SU-DHL-6 (cell line): ENCODE measurements around the gene CEP295NL.
"Not testable (repeated sequence)": the region's sequence is repeated elsewhere in the genome, so short reads cannot be mapped to it uniquely, and the experiment has no call there.

ENCODE experiments used
- H2AFZ ChIP-seq: fragments of 200-600 bp; sonication (generic); 2 replicates; pipeline ENCODE4 v1.6.1; 2014; ENCODE audit warnings: low read depth, mild to moderate bottlenecking, moderate library complexity, mixed read lengths, antibody characterized with exemption, low read length; ENCODE audit not compliant: severe bottlenecking
- H3F3A ChIP-seq: fragments of 200-600 bp; shearing (Covaris generic); 2 replicates; pipeline ENCODE4 v1.6.0; 2016; ENCODE audit warnings: antibody characterized with exemption, mild to moderate bottlenecking; ENCODE audit not compliant: insufficient read depth
- H3K27ac ChIP-seq: fragments of 200-600 bp; sonication (generic); 2 replicates; pipeline ENCODE4 v1.5.1; 2016; ENCODE audit warnings: low read depth, mild to moderate bottlenecking, low read length, moderate library complexity, mixed read lengths
- H3K27me3 ChIP-seq: fragments of 200-600 bp; sonication (generic), shearing (Covaris generic); 2 replicates; pipeline ENCODE4 v1.6.0; 2014; ENCODE audit warnings: mild to moderate bottlenecking, low read length
- H3K36me3 ChIP-seq: fragments of 200-600 bp; sonication (generic); 2 replicates; pipeline ENCODE4 v1.6.1; 2014; ENCODE audit warnings: mild to moderate bottlenecking, low read length, mixed read lengths
- H3K4me2 ChIP-seq: fragments of 300-600, 200-600 bp; shearing (Covaris generic), sonication (generic); 2 replicates; pipeline ENCODE4 v1.6.0; 2014; ENCODE audit warnings: low read length, low read depth, mild to moderate bottlenecking; ENCODE audit not compliant: poor library complexity, severe bottlenecking
- H3K4me3 ChIP-seq: fragments of 200-600 bp; sonication (generic); 2 replicates; pipeline ENCODE4 v1.5.1; 2014; ENCODE audit warnings: antibody characterized with exemption, low read length, mild to moderate bottlenecking, mixed read lengths; ENCODE audit not compliant: insufficient read depth, poor library complexity, severe bottlenecking
- H3K79me2 ChIP-seq: fragments of 200-600 bp; sonication (generic); 2 replicates; pipeline ENCODE4 v1.6.1; 2014; ENCODE audit warnings: mild to moderate bottlenecking, low read length, moderate library complexity; ENCODE audit not compliant: insufficient read depth
- H3K9ac ChIP-seq: fragments of 200-600 bp; sonication (generic); 2 replicates; pipeline ENCODE4 v1.7.0; 2014; ENCODE audit warnings: mild to moderate bottlenecking, low read length
- H3K9me2 ChIP-seq: fragments of 200-600 bp; sonication (generic); replicated peaks from 2 replicates; pipeline ENCODE4 v1.6.1; 2014; ENCODE audit warnings: low read length; ENCODE audit not compliant: insufficient read depth
- H3K9me3 ChIP-seq: fragments of 200-600 bp; sonication (generic); 2 replicates; pipeline ENCODE4 v1.6.1; 2014; ENCODE audit warnings: low read length, mixed read lengths; ENCODE audit not compliant: insufficient read depth
- H4K20me1 ChIP-seq: fragments of 200-600 bp; sonication (generic); 2 replicates; pipeline ENCODE4 v1.6.1; 2014; ENCODE audit warnings: low read depth, mild to moderate bottlenecking, antibody characterized with exemption, low read length, moderate library complexity, mixed read lengths
- EZH2phosphoT487 ChIP-seq: fragments of 200-600 bp; sonication (generic), shearing (Covaris generic); conservative IDR thresholded peaks from 2 replicates; pipeline ENCODE4 v1.6.1; 2018; ENCODE audit warnings: mild to moderate bottlenecking, antibody characterized with exemption, low read length, moderate library complexity, mixed read lengths
- TF ChIP-seq, protein P1 (sequence below): fragments of 200-600 bp; sonication (generic); IDR thresholded peaks from one replicate; pipeline ENCODE4 v1.5.1; 2017; ENCODE audit warnings: antibody characterized with exemption, mild to moderate bottlenecking, low read length, moderate library complexity; ENCODE audit not compliant: insufficient read depth, poor library complexity, severe bottlenecking

The CEP295NL gene

GRCh38 chr17:78890498-78890897 is 12.5 kb downstream of the CEP295NL start:
- H2AFZ ChIP-seq: no peak overlapping the region
- H3K27ac ChIP-seq: no peak overlapping the region

DNA sequence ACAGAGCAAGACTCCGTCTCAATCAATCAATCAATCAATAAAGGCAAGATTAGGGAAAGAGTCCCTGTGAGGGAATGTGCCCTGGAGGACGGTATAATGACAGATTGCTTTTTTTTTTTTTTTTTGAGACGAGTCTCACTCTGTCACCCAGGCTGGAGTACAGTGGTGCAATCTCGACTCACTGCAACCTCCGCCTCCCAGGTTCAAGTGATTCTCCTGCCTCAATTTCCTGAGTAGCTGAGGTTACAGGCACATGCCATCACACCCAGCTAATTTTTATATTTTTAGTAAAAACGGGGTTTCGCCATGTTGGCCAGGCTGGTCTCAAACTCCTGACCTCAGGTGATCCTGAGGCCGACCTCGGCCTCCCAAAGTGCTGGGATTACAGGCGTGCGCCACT is 12.9 kb downstream of the CEP295NL start:
- not testable (repeated sequence) for H4K20me1 ChIP-seq, H3K27ac ChIP-seq, H3K27me3 ChIP-seq, H3K4me2 ChIP-seq, H3K4me3 ChIP-seq, H3K79me2 ChIP-seq, H3K9me2 ChIP-seq, H3K9me3 ChIP-seq, H3K9ac ChIP-seq, H2AFZ ChIP-seq, H3F3A ChIP-seq, H3K36me3 ChIP-seq

More at GRCh38 chr17:78890498-78890897, 12.5 kb downstream of the CEP295NL start:
- H4K20me1 ChIP-seq: no peaks in the 10 kb centered on the region
- H3K9me3 ChIP-seq: no peaks in the 10 kb centered on the region
- no peak for TF ChIP-seq EZH2phosphoT487
- TF ChIP-seq, protein P1, sequence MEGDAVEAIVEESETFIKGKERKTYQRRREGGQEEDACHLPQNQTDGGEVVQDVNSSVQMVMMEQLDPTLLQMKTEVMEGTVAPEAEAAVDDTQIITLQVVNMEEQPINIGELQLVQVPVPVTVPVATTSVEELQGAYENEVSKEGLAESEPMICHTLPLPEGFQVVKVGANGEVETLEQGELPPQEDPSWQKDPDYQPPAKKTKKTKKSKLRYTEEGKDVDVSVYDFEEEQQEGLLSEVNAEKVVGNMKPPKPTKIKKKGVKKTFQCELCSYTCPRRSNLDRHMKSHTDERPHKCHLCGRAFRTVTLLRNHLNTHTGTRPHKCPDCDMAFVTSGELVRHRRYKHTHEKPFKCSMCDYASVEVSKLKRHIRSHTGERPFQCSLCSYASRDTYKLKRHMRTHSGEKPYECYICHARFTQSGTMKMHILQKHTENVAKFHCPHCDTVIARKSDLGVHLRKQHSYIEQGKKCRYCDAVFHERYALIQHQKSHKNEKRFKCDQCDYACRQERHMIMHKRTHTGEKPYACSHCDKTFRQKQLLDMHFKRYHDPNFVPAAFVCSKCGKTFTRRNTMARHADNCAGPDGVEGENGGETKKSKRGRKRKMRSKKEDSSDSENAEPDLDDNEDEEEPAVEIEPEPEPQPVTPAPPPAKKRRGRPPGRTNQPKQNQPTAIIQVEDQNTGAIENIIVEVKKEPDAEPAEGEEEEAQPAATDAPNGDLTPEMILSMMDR: no peak
- H3F3A ChIP-seq: no peaks in the 10 kb centered on the region
- H3K9ac ChIP-seq: no peak overlapping the region
- H3K79me2 ChIP-seq: no peaks in the 10 kb centered on the region
- H3K9me2 ChIP-seq: no peaks in the 10 kb centered on the region
- H3K36me3 ChIP-seq: no peaks in the 10 kb centered on the region
- H3K4me3 ChIP-seq: no peak overlapping the region
- no peaks in the 10 kb centered on the region for H3K27me3 ChIP-seq
- no peak overlapping the region for H3K4me2 ChIP-seq

DNA sequence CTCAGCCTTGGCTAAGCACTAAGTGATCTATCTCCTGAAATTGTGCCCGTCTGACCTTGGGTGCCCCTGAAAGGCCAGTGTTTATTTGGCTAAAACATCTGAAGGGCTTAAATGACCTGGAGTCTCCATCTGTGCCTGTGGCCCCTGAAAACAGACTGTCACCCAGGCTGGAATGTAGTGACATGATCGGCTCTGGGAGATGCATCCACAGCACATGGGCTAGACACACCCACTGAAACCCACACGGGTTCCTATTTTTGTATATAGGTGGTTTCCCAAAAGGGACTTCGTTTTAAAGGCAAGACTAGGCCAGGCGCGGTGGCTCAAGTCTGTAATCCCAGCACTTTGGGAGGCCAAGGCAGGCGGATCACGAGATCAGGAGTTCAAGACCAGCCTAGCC is 13.5 kb downstream of the CEP295NL start:
- H3F3A ChIP-seq: no peaks in the 10 kb centered on the region
- H3K79me2 ChIP-seq: no peaks in the 10 kb centered on the region
- H3K9ac ChIP-seq: no peak overlapping the region

GRCh38 chr17:78888941-78889518 is 14.0 kb downstream of the CEP295NL start:
- H3K9me2 ChIP-seq: no peaks in the 10 kb centered on the region
- TF ChIP-seq, protein P1: no peak
- no peak for TF ChIP-seq EZH2phosphoT487
- H3K4me2 ChIP-seq: no peak overlapping the region
- H3K27ac ChIP-seq: no peak overlapping the region
- H3K4me3 ChIP-seq: no peak overlapping the region
- no peaks in the 10 kb centered on the region for H3K36me3 ChIP-seq
- H2AFZ ChIP-seq: no peak overlapping the region
- no peaks in the 10 kb centered on the region for H3K9me3 ChIP-seq
- H3K9ac ChIP-seq: no peak overlapping the region
- H3K79me2 ChIP-seq: no peaks in the 10 kb centered on the region
- no peaks in the 10 kb centered on the region for H3K27me3 ChIP-seq
- no peaks in the 10 kb centered on the region for H4K20me1 ChIP-seq
- no peaks in the 10 kb centered on the region for H3F3A ChIP-seq

More for the DNA sequence above, 13.5 kb downstream of the CEP295NL start:
- H2AFZ ChIP-seq: no peak overlapping the region
- H3K9me3 ChIP-seq: no peaks in the 10 kb centered on the region
- no peaks in the 10 kb centered on the region for H3K9me2 ChIP-seq
- no peaks in the 10 kb centered on the region for H4K20me1 ChIP-seq
- H3K27ac ChIP-seq: no peak overlapping the region
- no peak overlapping the region for H3K4me2 ChIP-seq
- no peak overlapping the region for H3K4me3 ChIP-seq
- no peak for TF ChIP-seq EZH2phosphoT487
- TF ChIP-seq, protein P1: no peak
- H3K36me3 ChIP-seq: no peaks in the 10 kb centered on the region
- H3K27me3 ChIP-seq: no peaks in the 10 kb centered on the region
